ENCODE results near the gene COQ5. TPM values are rescaled to one million over a fixed set of nuclear protein-coding genes. Genes with fewer than 3 reads are reported as not detected.

The COQ5 gene
- total RNA-seq, 4 donors from 2014 or later: 22.6 to 40.4 (median 28.6) TPM

- Histone ChIP-seq H3K27me3 (no peaks in the 10 kb centered on the region), H3K36me3 (peaks cover 0 to 50% (median 0%) of the 10 kb centered on the region in 3 donors)
- no peak for TF ChIP-seq POLR2A (IDR thresholded peaks at IDR 0.05)
- TF ChIP-seq CTCF (IDR thresholded peaks at IDR 0.05): no peak
Measured at GRCh38 chr12:120465756-120466155, 63.2 kb downstream of the COQ5 start.

GRCh38 chr12:120463712-120464111, 65.2 kb downstream of the COQ5 start:
- Histone ChIP-seq H3K27me3 (no peaks in the 10 kb centered on the region), H3K4me3 (no peak overlapping the region), H3K36me3 (peaks cover 0 to 70% (median 0%) of the 10 kb centered on the region in 3 donors), H3K4me1 (peaks cover 0 to 4% (median 0%) of the 10 kb centered on the region in 4 donors), H3K9me3 (no peaks in the 10 kb centered on the region), H3K27ac (no peak overlapping the region)
- TF ChIP-seq POLR2A (IDR thresholded peaks at IDR 0.05): no peak
- no peak for TF ChIP-seq CTCF (IDR thresholded peaks at IDR 0.05)
- DNase-seq: no peak

More at GRCh38 chr12:120465756-120466155, 63.2 kb downstream of the COQ5 start:
- Histone ChIP-seq H3K4me1 (peaks cover 0 to 12% (median 0%) of the 10 kb centered on the region in 4 donors), H3K9me3 (no peaks in the 10 kb centered on the region), H3K27ac (no peak overlapping the region), H3K4me3 (no peak overlapping the region)
- DNase-seq: no peak

- Histone ChIP-seq H3K36me3 (peaks cover 0 to 85% (median 0%) of the 10 kb centered on the region in 3 donors), H3K4me3 (no peak overlapping the region), H3K4me1 (peaks cover 0 to 3% (median 0%) of the 10 kb centered on the region in 4 donors), H3K9me3 (no peaks in the 10 kb centered on the region), H3K27me3 (no peaks in the 10 kb centered on the region), H3K27ac (no peak overlapping the region)
- TF ChIP-seq CTCF (IDR thresholded peaks at IDR 0.05) (no peak), POLR2A (IDR thresholded peaks at IDR 0.05) (no peak)
- DNase-seq: no peak
Measured at GRCh38 chr12:120462099-120462640, 66.8 kb downstream of the COQ5 start.

- TF ChIP-seq POLR2A (IDR thresholded peaks at IDR 0.05) (no peak), CTCF (IDR thresholded peaks at IDR 0.05) (no peak)
- Histone ChIP-seq H3K27me3 (no peaks in the 10 kb centered on the region), H3K27ac (no peak overlapping the region), H3K36me3 (peaks cover 0 to 97% (median 0%) of the 10 kb centered on the region in 3 donors), H3K9me3 (no peaks in the 10 kb centered on the region), H3K4me3 (no peak overlapping the region), H3K4me1 (no peaks in the 10 kb centered on the region)
- no peak for DNase-seq
Measured at GRCh38 chr12:120460157-120460556, 68.8 kb downstream of the COQ5 start.

- Histone ChIP-seq H3K4me3 (no peak overlapping the region), H3K27ac (no peak overlapping the region), H3K4me1 (no peaks in the 10 kb centered on the region), H3K36me3 (peaks cover 0 to 72% (median 0%) of the 10 kb centered on the region in 3 donors), H3K27me3 (no peaks in the 10 kb centered on the region), H3K9me3 (no peaks in the 10 kb centered on the region)
- no peak for TF ChIP-seq CTCF (IDR thresholded peaks at IDR 0.05)
- TF ChIP-seq POLR2A (IDR thresholded peaks at IDR 0.05): no peak
- no peak for DNase-seq
Measured at GRCh38 chr12:120457133-120457532, 71.8 kb downstream of the COQ5 start.
